NCI-H2227 treated with DMSO at 0.1 percent for 48 hours (cell line): ENCODE measurements around the gene IL25.
"Not testable (repeated sequence)": the region's sequence is repeated elsewhere in the genome, so short reads cannot be mapped to it uniquely, and the experiment has no call there.

Experiments used
- DNase-seq: peaks from one replicate; lab custom pipeline; 2025; lab: John Stamatoyannopoulos, UW

The IL25 gene

DNA sequence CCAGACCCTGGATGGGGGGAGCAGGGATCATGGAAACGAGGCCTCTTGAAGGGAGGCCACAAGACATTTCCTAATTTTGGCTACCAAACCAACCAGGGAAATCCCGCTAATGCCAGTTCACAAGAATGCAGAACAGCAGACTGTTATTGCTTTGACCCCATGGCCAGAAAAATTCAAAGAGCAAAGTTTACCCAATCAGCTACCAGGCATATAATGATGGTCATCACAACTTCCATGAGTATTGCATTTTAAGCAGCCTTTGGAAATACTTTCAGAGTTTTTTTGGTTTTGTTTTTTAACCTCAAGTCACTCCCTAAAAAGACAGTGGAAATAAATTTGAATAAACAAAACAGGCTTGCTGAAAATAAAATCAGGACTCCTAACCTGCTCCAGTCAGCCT, at the start of gene IL25:
IL25 (plus strand) TSS at position 301 of the 400 bp plus-strand sequence.
- DNase-seq, result no peak

DNA sequence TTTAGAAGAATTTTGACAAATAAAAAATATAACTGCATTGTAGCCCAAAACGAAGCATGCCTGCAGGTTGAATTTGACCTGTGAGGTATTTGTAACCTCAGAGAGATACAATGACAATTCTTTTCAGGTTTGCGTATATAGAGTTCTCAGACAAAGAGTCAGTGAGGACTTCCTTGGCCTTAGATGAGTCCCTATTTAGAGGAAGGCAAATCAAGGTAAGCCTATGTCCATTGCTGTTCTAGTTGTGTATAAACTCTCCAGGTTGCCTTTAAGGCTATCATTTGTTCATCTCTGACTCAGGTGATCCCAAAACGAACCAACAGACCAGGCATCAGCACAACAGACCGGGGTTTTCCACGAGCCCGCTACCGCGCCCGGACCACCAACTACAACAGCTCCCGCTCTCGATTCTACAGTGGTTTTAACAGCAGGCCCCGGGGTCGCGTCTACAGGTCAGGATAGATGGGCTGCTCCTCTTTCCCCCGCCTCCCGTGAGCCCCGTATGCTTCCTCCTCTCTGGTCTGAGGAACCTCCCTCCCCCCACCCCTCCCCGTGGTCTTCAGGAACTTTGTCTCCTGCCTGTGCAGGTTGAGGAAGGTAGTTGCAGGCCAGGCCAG, 48.7 kb upstream of the IL25 start:
- no peak for DNase-seq

DNA sequence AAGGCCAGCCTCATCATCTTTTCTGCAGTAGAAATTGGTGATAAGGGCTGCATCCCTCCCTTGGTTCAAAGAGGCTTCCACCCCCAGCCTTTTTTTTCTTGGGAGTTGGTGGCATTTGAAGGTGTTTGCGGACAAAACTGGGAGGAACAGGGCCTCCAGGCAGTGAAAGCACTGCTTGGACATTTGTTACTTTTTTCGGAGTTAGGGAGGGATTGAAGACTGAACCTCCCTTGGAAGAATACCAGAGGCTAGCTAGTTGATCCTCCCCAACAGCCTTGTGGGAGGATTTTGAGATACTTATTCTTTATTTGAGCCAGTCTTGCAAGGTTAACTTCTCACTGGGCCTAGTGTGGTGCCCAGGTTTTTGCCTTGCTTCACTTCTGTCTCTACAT, 48.2 kb upstream of the IL25 start:
- DNase-seq, result no peak

DNA sequence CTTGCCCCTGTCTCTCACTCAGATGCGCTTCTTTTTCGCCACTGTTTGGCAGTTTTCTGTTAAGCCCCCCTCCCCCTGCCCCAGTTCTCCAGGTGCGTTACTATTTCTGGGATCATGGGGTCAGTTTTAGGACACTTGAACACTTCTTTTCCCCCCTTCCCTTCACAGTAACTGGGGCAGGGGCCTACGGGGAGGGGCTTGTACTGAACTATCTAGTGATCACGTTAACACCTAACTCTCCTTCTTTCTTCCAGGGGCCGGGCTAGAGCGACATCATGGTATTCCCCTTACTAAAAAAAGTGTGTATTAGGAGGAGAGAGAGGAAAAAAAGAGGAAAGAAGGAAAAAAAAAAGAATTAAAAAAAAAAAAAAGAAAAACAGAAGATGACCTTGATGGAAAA, 47.6 kb upstream of the IL25 start:
- DNase-seq, result no peak

DNA sequence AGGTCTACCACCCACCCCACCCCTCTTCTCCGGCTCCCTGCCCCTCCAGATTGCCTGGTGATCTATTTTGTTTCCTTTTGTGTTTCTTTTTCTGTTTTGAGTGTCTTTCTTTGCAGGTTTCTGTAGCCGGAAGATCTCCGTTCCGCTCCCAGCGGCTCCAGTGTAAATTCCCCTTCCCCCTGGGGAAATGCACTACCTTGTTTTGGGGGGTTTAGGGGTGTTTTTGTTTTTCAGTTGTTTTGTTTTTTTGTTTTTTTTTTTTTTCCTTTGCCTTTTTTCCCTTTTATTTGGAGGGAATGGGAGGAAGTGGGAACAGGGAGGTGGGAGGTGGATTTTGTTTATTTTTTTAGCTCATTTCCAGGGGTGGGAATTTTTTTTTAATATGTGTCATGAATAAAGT, 46.9 kb upstream of the IL25 start:
- not testable (repeated sequence) for DNase-seq

DNA sequence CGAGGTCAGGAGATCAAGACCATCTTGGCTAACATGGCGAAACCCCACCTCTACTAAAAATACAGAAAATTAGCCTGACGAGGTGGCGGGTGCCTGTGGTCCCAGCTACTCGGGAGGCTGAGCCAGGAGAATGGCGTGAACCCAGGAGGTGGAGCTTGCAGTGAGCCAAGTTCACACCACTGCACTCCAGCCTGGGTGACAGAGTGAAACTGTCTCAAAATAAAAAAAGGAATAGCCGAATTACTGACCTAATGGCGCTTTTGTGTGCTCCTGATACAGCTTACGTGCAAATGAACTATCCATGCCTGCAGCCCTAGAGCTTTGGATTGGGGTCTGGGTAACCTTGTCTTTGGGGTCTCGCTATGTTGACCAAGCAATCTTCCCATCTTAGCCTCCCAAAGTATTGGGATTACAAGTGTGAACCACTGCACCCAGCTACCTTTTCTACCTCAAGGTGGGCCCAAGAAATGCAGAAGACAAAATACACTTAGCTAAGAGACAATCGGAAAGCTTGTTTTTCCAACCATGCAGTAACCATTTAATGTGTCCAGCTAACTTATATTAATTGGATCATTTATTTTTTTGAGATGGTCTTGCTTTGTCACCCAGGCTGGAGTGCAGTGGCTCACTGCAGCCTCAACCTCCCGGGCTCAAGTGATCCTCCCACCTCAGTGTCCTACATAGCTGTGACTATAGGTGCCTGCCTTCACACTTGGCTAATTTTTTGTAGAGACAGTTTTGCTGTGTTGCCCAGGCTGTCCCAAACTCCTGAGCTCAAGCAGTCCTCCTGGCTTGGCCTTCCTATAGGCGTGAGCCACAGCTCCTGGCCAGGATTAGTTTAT, 45.9 kb upstream of the IL25 start:
- DNase-seq, result no peak

DNA sequence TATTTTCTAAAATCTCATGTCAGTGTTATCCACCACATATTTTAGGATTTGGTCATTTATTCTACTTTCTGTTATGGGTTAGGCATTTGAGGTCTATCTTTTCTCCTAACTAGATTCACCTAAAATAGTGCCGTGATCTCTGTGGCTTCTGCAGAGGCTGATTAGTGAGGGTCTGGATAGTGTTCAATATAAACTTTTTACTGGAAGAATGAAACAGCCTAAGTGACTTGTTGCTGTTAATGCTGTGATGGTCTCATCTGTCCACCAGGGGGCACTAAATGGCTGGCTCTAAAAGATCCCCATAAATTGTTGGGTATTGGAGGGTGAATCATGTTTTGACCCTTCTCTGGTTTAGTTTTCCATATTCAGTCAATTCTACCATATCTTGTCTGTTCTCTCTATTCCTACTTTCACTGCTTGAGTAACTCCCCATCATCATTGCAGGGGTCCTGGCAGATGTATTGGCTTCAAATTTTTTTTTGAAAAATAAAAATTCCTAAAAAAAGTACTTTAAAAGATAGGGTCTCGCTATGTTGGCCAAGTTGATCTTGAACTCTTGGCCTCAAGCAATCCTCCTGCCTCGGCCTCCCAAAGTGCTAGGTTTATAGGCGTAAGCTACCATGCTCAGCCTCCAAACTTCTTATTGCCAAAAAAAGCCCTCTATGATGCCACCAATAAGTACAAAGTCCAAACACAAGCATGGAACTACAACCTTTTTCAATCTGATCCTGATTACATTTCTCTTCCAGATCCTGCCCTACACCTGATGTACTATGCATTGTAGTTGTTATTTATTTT, 44.5 kb upstream of the IL25 start:
- DNase-seq, result peak; percentile 41

DNA sequence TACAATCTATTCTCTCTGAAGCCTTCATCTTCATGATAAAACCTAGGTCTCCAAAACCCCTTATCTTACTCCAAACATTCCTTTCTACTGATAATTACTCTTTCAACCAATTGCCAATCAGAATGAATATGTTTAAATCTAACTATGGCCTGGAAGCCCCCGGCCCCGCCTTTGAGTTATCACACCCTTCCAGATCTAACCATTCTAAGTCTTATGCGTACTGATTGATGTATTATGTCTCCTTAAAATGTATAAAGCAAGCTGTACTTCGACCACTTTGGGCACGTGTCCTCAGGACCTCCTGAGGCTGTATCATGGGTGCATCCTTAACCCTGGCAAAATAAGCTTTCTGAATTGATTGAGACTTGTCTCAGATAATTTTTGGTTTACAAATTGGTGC, 37.0 kb upstream of the IL25 start:
- no peak for DNase-seq

DNA sequence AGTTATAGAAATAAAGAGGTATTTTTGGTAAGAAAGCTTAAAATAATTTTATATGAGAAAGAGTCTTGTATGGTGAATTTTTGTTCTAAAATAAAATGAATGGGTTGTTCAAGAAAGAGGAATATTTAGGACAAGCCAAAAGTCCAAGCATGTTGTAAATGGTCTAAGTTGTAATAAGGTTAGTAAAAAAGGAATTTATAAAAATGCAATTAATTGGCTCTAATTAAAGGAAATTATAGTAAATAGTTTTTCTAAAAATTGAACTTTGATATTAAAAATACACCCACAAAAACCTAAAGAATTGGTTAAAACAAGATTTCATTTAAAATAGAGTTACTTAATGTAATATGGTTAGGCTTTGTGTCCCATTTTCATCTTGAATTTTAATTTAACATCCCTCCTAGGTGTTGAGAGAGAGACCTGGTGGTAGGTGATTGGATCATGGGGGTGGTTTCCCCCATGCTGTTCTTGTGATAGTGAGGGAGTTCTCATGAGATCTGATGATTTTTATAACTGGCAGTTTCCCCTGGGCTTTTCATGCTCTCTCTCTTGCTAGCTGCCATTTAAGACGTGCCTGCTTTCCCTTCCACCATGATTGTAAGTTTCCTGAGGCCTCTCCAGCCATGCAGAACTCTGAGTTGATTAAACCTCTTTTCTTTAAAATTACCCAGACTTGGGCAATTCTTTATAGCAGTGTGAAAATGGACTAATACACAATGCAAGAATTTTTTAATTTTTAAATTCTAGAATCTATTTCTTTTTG, 32.9 kb upstream of the IL25 start:
- DNase-seq, result no peak

DNA sequence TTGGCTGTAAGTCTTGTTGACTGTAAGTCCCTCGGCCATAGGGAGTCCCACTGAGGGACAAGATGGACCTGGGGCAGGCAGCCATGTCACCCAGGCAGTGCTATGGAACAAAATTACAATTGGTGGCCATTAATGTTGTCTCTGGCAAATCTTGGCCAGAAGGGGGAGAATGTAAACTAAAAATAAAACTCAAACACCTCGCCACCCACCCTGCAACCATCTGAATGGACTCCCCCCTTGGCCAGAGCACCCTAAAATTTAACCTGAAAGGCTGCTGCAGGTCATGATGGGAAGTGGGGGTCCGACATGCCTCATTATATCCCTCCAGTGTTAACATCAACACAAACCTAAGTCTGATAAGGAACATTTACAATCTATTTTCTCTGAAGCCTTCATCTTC, 28.1 kb upstream of the IL25 start:
- no peak for DNase-seq

DNA sequence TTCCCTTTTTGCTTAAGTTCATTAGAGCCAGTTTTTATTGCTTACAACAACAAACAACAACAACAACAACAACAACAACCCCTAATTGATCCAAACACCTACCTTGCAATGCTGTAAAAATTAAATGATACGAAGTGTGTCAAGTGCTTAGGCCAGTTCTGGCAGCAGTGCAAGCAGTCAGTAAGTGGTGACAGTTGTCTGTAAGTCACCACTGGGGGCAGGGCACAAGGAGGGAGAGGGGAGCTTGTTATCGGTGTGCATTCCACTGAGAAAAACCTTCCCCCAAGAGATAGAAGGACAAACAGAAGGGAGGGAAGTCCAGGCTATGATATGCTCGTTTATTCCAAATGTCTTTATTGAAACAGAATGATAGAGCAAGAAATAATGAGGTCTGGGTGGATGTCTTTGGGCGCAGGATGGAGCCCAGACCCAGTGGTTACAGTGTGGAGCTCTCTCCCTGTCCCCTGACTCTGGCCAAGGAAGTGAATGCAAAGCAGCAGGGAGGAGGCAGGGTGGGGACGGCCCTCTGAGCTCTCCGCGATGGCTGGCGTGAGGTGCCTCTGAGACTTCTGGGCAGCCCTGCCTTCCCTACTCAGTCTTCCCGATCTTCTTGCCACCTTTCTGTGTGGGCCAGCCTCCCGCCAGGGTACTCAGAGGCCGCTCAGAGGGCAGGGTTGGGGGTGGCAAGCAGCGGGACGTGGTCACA, 26.5 kb upstream of the IL25 start:
- DNase-seq, result no peak

DNA sequence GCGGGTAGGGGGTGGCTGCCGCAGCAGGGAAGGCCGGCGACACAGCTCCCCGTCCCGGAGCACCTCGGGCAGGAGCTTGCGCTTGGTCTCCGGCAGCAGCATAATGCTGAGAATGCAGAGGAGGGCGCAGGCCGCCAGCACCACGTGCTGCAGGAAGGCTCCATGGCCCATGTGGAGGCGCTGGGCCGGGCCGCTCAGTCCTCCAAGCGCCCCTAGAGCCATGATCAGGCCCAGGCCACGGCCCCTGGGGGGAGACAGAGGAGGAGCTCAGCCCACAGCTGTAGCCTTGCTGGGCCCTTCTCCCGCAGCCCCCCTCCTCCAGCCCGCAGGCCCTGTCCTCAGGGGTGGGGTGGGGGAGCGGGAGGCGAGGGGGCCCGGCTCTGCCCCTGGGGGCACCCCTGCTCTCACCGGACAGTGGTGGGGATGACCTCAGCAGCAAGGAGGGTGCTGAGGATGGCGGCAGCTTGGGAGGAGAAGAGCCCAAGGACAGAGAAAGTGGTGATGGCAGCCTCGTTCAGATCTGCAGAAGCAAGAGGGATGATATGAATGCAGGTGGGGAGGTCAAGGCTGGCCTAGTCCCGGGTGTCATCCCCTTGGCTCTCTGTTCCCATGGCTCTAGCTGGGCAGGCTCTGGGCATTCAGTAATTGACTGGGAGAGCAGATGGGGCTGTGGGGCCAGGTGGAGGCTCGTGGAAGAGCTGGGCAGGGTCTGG, 25.8 kb upstream of the IL25 start:
- DNase-seq, result no peak

DNA sequence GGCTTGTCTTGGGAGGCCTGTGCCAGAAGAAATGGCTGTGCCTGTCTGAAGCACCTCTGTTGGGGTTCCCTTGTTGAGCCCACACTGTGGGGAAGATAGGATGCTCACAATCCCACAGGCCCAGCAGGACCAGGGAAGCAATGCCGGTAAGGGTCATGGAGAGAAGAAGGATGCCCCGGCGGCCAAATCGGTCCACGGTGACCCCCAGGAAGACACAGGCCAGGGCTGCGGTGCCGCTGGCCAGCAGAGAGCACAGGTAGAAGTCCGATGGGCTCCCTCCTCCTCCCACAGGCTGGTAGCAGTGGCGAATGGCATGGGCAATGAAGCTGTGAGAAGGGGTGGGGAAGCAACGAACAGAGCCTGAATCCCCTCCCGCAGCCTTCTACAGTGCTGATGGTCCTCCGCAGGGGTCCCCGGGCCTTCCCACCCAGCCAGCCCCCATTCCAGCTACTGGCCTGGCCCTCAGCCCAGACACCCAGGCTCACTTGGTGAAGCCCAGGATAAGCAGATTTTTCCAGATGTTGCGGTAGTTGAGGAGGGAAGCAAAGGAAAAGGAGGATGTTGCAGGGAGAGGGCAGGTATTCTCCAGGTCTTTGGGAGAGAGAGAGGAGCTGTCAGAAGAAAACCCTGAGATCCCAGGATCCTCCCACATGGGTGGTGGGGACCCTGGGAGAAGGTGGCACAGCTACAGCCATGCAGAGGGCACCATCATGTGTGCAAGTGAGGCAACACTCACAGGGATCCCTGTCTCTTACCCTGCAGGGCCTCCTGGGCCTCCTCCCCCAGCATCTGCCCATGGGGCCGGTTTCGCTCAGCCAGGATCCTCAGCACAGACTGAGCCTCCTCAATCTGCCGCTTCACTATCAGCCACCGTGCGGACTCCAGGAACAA, 25.0 kb upstream of the IL25 start:
- DNase-seq, result no peak

DNA sequence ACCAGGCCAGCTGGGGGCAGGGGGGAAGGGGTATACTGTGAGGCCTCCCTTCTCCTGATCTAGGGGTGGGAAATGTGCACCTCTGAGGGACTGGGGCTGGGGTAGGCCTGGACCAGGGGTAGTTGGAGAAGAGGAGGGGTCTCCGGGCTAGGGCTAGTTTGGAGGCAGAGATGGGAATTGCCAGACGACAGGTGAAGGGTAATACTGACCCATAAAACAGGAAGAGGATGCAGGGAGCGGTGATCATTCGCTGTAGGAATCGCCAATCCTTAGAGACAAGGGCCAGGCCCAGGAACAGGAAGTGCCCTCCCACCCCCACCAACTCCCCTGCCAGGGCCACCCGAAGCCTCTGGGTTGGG, 24.3 kb upstream of the IL25 start:
- DNase-seq, result no peak

DNA sequence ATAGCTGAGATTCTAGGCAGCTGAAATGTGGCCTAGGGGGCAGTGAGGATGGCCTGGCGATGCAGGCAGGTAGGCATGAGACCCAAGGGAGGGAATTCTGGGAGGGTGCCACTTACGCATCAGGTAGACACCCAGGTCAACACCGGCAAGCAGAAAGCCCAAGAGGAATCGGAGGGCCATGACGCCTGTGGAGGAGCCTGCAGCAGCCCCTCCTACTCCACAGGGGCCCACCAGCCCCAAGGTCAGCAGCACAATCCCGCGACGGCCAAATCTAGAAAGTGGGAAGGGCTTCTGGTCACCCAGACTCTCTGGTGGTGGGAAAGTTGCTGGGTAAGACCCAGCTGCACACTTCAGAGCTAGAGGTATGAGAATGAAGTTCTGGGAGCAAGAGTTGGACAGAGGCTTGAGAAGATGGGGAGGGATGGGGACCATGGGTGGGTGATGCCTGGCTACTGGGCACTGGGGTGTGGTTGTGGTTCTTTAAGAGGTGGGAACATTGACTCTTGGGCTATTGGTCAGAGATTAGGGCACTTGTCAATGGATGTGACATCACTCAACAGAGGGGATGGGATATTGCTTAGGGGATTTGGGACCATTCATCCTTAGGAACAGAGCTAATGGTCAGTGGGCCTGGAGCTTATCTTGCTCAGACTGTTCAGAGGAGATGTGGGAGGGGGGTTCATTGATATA, 23.3 kb upstream of the IL25 start:
- DNase-seq, result no peak

DNA sequence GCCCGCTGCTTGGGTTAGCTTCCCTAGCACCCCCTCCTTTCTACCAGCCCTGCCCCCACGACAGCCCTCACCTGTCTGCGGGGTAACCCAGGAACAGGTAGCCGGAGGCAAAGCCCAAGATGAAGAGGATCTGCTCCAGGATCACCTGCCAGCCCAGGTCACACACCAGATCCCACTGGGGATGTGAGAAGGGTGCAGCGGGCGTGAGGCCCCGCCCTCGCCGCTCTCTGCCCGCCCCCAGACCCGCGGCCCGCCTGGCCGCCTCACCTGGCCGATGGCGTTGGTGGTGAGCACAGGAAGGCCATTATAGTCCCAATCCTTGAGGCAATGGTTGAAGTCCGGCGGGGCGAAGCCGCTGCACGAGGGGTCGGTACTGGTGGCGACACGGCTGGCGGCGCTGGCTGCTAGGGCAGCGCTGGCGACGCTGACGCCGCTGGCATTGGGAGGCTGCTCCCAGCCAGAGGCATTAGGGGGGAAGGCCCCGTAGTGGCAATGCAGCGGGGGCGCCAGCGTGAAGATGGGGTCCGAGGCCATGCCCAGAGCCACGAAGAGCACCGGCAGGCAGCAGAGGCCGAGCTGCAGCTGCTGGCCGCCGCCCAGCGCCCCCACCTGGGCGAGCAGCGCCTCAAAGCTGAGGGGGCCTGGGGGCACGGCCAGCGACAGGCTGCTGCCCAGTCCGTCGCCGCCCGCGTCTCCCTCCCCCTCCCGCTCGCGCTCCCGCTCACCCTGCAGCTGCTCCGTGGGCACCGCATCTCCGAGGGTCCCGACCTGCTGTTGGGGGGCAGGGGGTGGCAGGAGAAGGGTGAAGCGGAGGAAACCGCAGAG, 20.7 kb upstream of the IL25 start:
- no peak for DNase-seq

DNA sequence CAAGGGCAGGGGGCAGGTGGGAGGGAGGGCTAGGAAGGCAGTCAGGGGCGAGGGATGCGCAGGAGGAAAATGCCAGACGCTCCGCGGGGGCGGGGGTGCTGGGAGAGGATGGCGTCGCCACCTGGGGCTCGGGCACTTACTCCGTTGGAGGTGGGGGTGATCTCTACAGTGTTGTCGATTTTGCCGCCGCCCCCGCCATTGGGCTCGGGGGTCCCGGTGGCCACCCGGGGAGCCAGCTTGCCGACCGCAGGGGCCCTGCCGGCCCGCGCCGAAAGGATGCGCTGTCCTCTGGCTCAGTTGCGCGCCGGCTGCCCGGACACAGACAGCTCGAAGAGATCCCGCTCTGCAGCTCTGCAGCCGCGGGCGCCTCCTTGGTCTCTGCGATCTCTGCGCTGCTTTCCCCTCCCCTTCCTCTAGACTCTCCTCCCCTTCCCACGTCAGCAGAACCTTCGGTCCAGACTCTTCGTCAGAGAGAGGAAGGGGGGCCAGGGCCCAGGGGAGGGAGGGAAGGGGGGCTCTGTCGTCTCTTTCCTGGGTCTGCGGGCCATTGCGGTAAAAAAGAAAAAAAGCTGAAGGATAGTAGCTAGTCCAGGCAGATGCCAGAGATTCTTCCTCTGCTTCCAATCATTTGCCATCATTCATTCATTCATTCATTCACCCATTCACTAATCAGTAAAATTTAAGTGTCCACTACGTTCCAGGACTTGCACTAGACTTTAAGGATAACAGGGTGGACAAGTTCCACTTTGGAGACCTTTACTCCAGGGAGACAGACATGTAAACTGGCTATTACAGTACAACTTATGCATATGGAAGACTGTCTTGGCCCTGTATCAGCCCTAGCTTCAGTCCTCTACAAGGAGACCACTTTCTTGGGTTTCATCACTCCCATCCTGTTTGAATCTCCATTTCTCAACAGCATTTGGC, 19.8 kb upstream of the IL25 start, which contains the start of gene SLC22A17:
SLC22A17 (minus strand) TSS at position 382 of the 927 bp plus-strand sequence.
- DNase-seq, result peak; percentile 86
